GM19193 (cell line): Measurements from ENCODE around the gene GAGE1.
"Not testable (repeated sequence)": the region's sequence is repeated elsewhere in the genome, so short reads cannot be mapped to it uniquely, and the experiment has no call there.

Experiments used
- POLR2A ChIP-seq: IDR thresholded peaks from 4 replicates; pipeline ENCODE4 v1.6.1; 2011; ENCODE audit not compliant: insufficient read depth, insufficient read length; ENCODE audit errors: extremely low read depth

The GAGE1 gene, protein sequence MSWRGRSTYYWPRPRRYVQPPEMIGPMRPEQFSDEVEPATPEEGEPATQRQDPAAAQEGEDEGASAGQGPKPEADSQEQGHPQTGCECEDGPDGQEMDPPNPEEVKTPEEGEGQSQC

DNA sequence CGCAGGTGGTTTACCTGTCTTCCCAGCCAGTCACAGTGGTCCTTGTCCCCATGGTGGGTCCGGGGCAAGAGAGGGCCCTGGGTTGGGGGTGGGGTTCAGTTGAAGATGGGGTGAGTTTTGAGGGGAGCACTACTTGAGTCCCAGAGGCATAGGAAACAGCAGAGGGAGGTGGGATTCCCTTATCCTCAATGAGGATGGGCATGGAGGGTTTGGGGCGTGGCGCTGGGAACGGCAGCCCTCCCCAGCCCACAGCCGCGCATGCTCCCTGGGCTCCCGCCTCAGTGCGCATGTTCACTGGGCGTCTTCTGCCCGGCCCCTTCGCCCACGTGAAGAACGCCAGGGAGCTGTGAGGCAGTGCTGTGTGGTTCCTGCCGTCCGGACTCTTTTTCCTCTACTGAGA, at the start of gene GAGE1:
Gene GAGE1, plus strand, starts transcription at position 301 of the 400 bp plus-strand sequence. CDS start 1,155 bp downstream, outside the sequence.
- TF ChIP-seq POLR2A, result not testable (repeated sequence)

DNA sequence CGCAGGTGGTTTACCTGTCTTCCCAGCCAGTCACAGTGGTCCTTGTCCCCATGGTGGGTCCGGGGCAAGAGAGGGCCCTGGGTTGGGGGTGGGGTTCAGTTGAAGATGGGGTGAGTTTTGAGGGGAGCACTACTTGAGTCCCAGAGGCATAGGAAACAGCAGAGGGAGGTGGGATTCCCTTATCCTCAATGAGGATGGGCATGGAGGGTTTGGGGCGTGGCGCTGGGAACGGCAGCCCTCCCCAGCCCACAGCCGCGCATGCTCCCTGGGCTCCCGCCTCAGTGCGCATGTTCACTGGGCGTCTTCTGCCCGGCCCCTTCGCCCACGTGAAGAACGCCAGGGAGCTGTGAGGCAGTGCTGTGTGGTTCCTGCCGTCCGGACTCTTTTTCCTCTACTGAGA, 47.8 kb upstream of the GAGE1 start, which contains the start of gene GAGE12E:
Gene GAGE12E, plus strand, starts transcription at position 301 of the 400 bp plus-strand sequence. CDS start 1,155 bp downstream, outside the sequence.
- TF ChIP-seq POLR2A, result not testable (repeated sequence)

GRCh38 chrX:49560542-49560941, 38.3 kb upstream of the GAGE1 start, which contains the start of gene GAGE12F:
TSS of gene GAGE12F (plus strand) at chrX:49560842. CDS start at chrX:49561997, 1,155 bp downstream.
- TF ChIP-seq POLR2A, result not testable (repeated sequence)

- TF ChIP-seq POLR2A, result not testable (repeated sequence)
Observed at GRCh38 chrX:49570100-49570499, 28.7 kb upstream of the GAGE1 start, which contains the start of gene GAGE12G. TSS of gene GAGE12G (plus strand) at chrX:49570400. CDS start at chrX:49571555, 1,155 bp downstream.

DNA sequence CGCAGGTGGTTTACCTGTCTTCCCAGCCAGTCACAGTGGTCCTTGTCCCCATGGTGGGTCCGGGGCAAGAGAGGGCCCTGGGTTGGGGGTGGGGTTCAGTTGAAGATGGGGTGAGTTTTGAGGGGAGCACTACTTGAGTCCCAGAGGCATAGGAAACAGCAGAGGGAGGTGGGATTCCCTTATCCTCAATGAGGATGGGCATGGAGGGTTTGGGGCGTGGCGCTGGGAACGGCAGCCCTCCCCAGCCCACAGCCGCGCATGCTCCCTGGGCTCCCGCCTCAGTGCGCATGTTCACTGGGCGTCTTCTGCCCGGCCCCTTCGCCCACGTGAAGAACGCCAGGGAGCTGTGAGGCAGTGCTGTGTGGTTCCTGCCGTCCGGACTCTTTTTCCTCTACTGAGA, 19.2 kb upstream of the GAGE1 start, which contains the start of gene GAGE12H:
Gene GAGE12H, plus strand, starts transcription at position 301 of the 400 bp plus-strand sequence. CDS start 1,155 bp downstream, outside the sequence.
- not testable (repeated sequence) for TF ChIP-seq POLR2A

- not testable (repeated sequence) for TF ChIP-seq POLR2A
Observed at GRCh38 chrX:49589196-49589595, 9.6 kb upstream of the GAGE1 start, which contains the start of gene GAGE2A. TSS of gene GAGE2A (plus strand) at chrX:49589496. CDS start at chrX:49590651, 1,155 bp downstream.

- TF ChIP-seq POLR2A, result no peak
Observed at GRCh38 chrX:49610718-49611310, 12.0 kb downstream of the GAGE1 start.

- no peak for TF ChIP-seq POLR2A
Observed at GRCh38 chrX:49618574-49618973, 19.8 kb downstream of the GAGE1 start.

DNA sequence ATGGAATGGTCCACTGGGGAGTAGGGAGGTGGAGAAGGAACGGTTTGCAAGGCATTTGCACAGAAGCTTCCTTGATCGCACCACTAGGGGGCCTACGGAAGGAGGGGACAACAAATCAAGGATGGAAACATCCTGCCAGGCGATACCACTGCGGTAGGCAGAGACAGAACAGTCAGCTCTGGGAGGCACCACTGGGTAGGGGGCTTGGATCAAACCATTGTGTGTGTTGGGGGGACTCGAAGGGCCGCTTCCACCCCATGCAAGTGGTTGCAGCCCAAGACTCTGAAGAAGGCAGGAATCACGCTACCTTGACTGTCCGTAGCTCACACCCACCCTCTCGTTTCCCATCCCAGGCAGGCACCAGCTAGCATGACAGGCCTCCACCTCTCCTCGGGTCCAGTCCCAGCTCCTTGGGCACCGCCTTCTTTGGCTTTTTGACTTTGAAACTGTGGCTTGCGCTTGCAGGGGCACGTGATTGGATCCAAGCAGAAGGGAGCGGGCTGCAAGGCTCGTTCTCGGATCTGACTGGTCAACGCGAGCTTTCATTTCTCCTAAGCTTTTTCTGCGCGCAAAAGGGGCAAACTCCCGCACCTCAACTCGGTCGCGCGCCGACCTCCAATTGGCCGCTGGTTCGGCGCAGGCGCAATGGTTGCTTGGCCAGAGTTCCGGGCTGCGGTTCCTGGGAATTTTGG, 28.4 kb downstream of the GAGE1 start:
- TF ChIP-seq POLR2A, result no peak

DNA sequence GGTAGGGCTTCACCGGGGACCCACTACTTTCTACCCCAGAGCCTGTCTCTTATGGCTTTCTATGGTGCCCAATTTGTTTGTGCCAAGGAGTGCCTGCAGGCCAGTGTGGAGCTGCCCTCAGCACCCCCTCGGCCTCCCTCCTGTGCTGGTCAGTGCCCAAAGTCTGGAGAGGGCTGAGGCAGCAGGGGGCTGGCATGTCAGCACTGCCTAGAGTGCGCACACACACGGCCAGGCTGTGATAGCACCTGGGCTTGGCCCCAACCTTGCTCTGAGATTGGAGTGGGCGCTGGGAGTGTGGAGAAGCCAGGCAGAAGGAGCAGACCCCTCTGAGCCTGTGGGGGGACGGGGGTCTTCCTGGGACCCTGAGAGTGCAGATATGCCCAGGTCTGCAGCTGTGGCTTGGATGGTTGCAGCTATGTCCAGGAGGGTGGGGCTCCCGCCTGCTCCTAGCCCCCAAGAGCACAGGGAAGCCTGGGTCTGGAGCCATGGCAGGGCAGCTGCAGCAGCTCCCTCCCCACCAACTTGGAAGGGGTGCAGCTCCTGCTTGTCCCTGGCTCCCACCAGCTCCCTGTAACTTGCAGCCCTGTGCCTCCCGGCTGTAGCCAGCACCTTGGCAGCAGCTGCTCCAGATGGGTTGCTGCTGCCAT, 46.3 kb downstream of the GAGE1 start:
- no peak for TF ChIP-seq POLR2A

- no peak for TF ChIP-seq POLR2A
Observed at GRCh38 chrX:49656533-49656932, 57.7 kb downstream of the GAGE1 start.
